Testis (tissue), 2 donors: ENCODE measurements around the gene CFAP61.

Source experiments
- CTCF ChIP-seq, 3 experiments: fragments of 450-650 bp in 2 of 3; fragments of 200-600 bp in 1 of 3; sonication (generic) in 1 of 3; IDR thresholded peaks; one replicate each; pipeline ENCODE4 v1.5.1; 2016 to 2019; ENCODE audit warnings: antibody characterized with exemption in 3 of 3, mild to moderate bottlenecking in 2 of 3, moderate library complexity in 1 of 3
- POLR2A ChIP-seq: fragments of 450-650 bp; IDR thresholded peaks from one replicate; pipeline ENCODE4 v1.6.1; 2017; ENCODE audit warnings: antibody characterized with exemption, mild to moderate bottlenecking, moderate library complexity

GRCh38 chr20:20174089-20174835, 121.9 kb downstream of the CFAP61 start:
- TF ChIP-seq POLR2A (no peak), CTCF (IDR thresholded peaks at IDR 0.05) (no peak)
